ENCODE results near the gene KRT83.
"Not testable (repeated sequence)": the region's sequence is repeated elsewhere in the genome, so short reads cannot be mapped to it uniquely, and the experiment has no call there.

Gene KRT83

DNA sequence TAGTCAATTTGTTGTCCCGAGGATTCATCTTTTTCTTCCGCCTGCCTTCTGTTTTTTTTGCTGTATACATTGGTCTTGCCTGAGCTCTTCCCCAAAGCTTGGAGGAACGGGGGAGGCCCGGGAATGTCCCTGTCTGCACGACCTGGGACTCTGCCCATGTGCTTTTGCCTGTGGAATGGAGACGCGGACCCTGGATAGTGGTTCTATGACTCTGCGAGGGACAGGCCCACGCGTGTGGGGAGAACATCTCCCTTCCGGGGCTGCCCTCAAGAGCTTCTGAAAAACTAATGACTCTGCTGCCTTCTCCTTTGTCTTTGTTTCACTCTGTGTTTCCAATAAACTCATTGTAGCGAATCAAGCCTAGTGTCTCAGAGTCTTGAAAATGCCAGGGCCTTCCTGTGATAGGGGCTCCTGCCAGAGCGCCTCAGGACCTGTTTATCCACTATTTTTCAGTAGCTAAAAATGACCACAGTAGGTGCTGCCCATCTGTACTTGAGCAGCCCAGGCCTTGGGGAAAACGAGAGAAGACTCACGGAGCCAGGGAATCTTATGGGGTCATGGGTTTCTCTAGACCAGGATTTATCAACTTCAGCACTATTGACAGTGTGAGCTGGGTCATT is 12.3 kb downstream of the KRT83 start:
- H3K4me2 ChIP-seq = no peak overlapping the region
- H4K20me1 ChIP-seq (ENCODE audit: insufficient read depth) = no peaks in the 10 kb centered on the region
- TF ChIP-seq CTCF (conservative IDR thresholded peaks at IDR 0.05; ENCODE audit: low read depth, low read length) = no peak
- H3K27ac ChIP-seq = no peak overlapping the region
- no peaks in the 10 kb centered on the region for H3K36me3 ChIP-seq (ENCODE audit: insufficient read depth)
- no peaks in the 10 kb centered on the region for H3K79me2 ChIP-seq (ENCODE audit: insufficient read depth, low read depth)
- H2AFZ ChIP-seq (ENCODE audit: low read depth) = no peak overlapping the region
- H3K27me3 ChIP-seq (ENCODE audit: insufficient read depth, low read depth) = no peaks in the 10 kb centered on the region
- no peak overlapping the region for H3K9ac ChIP-seq
- H3K4me1 ChIP-seq (ENCODE audit: low read depth, poor library complexity, severe bottlenecking) = peaks cover 21% of the 10 kb centered on the region
- no peak overlapping the region for H3K4me3 ChIP-seq (IDR thresholded peaks at IDR 0.05; ENCODE audit: insufficient read depth, low read depth, low read length)

DNA sequence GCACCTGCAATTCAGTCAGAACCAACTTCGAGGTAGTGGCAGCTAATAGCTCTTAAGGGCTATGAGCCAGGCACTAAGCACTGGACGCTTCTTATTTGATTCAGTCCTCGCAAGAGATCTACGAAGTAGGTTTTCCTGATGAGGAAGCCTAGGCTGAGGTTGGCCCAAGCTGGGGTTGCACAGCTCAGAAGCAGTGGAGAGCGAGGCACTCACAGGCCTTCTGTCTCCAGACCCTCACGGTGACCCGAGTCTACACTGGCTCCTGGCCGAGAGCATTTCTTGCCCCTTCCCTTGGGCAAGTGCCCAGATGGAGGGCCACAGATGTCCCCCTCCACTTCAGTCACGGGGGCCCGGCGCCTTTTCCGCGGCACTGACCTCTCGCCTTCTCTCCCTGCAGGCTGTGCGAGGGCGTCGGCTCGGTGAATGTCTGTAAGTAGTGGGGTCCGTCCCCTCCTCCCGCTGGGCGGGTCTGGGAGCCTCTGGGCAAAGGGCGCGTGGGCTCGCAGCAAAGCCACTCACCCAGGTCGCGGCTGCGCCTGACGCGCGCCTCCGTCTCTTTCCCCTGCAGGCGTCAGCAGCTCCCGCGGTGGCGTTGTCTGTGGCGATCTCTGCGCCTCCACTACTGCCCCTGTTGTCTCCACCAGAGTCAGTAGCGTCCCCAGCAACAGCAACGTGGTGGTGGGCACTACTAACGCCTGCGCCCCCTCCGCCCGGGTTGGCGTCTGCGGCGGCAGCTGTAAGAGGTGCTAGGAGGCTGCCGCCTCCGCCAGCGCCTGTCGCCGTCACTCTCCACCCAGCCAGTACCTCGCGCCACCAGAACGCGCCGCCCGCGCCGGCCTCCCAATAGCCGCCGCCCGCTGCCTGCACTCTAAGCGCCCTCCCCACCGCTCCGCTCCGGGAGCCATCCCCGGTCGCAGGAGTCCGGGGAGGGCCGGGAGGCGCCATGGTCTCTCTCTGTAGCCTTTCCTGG is 13.1 kb downstream of the KRT83 start:
- H3K27me3 ChIP-seq (ENCODE audit: insufficient read depth, low read depth) = no peaks in the 10 kb centered on the region
- TF ChIP-seq CTCF (conservative IDR thresholded peaks at IDR 0.05; ENCODE audit: low read depth, low read length) = no peak
- H2AFZ ChIP-seq (ENCODE audit: low read depth) = no peak overlapping the region
- no peak overlapping the region for H3K27ac ChIP-seq
- no peaks in the 10 kb centered on the region for H3K36me3 ChIP-seq (ENCODE audit: insufficient read depth)
- H3K4me1 ChIP-seq (ENCODE audit: low read depth, poor library complexity, severe bottlenecking) = peaks cover 21% of the 10 kb centered on the region
- H3K9ac ChIP-seq = no peak overlapping the region
- no peak overlapping the region for H3K4me3 ChIP-seq (IDR thresholded peaks at IDR 0.05; ENCODE audit: insufficient read depth, low read depth, low read length)
- H3K4me2 ChIP-seq = no peak overlapping the region
- no peaks in the 10 kb centered on the region for H4K20me1 ChIP-seq (ENCODE audit: insufficient read depth)
- no peaks in the 10 kb centered on the region for H3K79me2 ChIP-seq (ENCODE audit: insufficient read depth, low read depth)

- Histone ChIP-seq H3K9ac (no peak overlapping the region), H4K20me1 (ENCODE audit: insufficient read depth) (no peaks in the 10 kb centered on the region), H3K79me2 (ENCODE audit: insufficient read depth, low read depth) (no peaks in the 10 kb centered on the region), H3K4me1 (ENCODE audit: low read depth, poor library complexity, severe bottlenecking) (peaks cover 21% of the 10 kb centered on the region), H3K27ac (no peak overlapping the region), H3K4me2 (no peak overlapping the region), H3K27me3 (ENCODE audit: insufficient read depth, low read depth) (no peaks in the 10 kb centered on the region), H2AFZ (ENCODE audit: low read depth) (no peak overlapping the region), H3K4me3 (IDR thresholded peaks at IDR 0.05; ENCODE audit: insufficient read depth, low read depth, low read length) (no peak overlapping the region), H3K36me3 (ENCODE audit: insufficient read depth) (no peaks in the 10 kb centered on the region)
- no peak for TF ChIP-seq CTCF (conservative IDR thresholded peaks at IDR 0.05; ENCODE audit: low read depth, low read length)
Observed at GRCh38 chr12:52306731-52307130, 14.5 kb downstream of the KRT83 start.

- H3K9ac ChIP-seq = no peak overlapping the region
- H3K27ac ChIP-seq = no peak overlapping the region
Observed at GRCh38 chr12:52305921-52306705, 15.1 kb downstream of the KRT83 start.

GRCh38 chr12:52304941-52305411 is 16.2 kb downstream of the KRT83 start:
- H4K20me1 ChIP-seq (ENCODE audit: insufficient read depth); H3K36me3 ChIP-seq (ENCODE audit: insufficient read depth); H3K4me3 ChIP-seq (IDR thresholded peaks at IDR 0.05; ENCODE audit: insufficient read depth, low read depth, low read length); H3K27ac ChIP-seq; H3K27me3 ChIP-seq (ENCODE audit: insufficient read depth, low read depth); H3K79me2 ChIP-seq (ENCODE audit: insufficient read depth, low read depth); H3K9ac ChIP-seq: not testable (repeated sequence)
- peaks cover 21% of the 10 kb centered on the region for H3K4me1 ChIP-seq (ENCODE audit: low read depth, poor library complexity, severe bottlenecking)
- peak overlapping the region; percentile 56 for H3K4me2 ChIP-seq
- H2AFZ ChIP-seq (ENCODE audit: low read depth) = peak overlapping the region; percentile 35; the same call in 1 of the 2 replicates

More at GRCh38 chr12:52305921-52306705, 15.1 kb downstream of the KRT83 start:
- Histone ChIP-seq H3K4me3 (IDR thresholded peaks at IDR 0.05; ENCODE audit: insufficient read depth, low read depth, low read length) (no peak overlapping the region), H3K79me2 (ENCODE audit: insufficient read depth, low read depth) (no peaks in the 10 kb centered on the region), H3K27me3 (ENCODE audit: insufficient read depth, low read depth) (no peaks in the 10 kb centered on the region), H2AFZ (ENCODE audit: low read depth) (no peak overlapping the region), H4K20me1 (ENCODE audit: insufficient read depth) (no peaks in the 10 kb centered on the region), H3K4me1 (ENCODE audit: low read depth, poor library complexity, severe bottlenecking) (peaks cover 21% of the 10 kb centered on the region), H3K36me3 (ENCODE audit: insufficient read depth) (no peaks in the 10 kb centered on the region), H3K4me2 (no peak overlapping the region)
- TF ChIP-seq CTCF (conservative IDR thresholded peaks at IDR 0.05; ENCODE audit: low read depth, low read length) = peak; percentile 39; the same call in 1 of the 2 replicates

DNA sequence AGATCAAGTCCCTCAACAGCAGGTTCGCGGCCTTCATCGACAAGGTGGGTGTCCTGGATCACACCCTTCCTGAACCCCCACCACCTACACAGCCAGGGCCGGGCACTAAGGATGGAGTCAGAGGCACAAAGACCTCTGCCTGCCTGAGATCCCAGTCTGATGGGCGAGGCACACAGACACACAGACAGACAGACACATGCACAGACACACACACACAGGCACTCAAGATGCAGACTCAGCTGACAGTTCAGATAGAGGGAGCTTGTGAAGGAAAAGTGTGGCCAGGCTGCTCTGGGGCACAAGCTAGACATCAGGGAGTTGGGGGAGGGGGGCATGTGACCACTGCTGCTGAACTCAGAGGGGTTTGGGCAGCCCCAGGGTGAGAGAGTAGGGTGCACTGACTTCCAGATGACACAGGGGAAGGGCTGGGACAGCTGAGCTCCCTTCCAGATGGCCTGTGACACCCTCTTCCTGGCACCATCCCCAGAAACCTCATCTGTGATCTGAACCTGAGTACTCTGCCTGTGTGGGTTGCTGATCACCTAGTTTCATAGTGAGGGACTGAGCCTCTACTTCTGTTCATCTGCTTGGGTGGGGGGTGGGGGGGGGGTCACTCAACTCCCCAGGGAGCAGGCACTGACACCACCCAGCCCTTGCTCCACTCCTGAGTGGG is 18.8 kb downstream of the KRT83 start:
- peaks cover 21% of the 10 kb centered on the region for H3K4me1 ChIP-seq (ENCODE audit: low read depth, poor library complexity, severe bottlenecking)
- not testable (repeated sequence) for H3K27ac ChIP-seq; H3K4me3 ChIP-seq (IDR thresholded peaks at IDR 0.05; ENCODE audit: insufficient read depth, low read depth, low read length); H3K4me2 ChIP-seq; H3K27me3 ChIP-seq (ENCODE audit: insufficient read depth, low read depth); H2AFZ ChIP-seq (ENCODE audit: low read depth); H3K36me3 ChIP-seq (ENCODE audit: insufficient read depth); H3K79me2 ChIP-seq (ENCODE audit: insufficient read depth, low read depth); H4K20me1 ChIP-seq (ENCODE audit: insufficient read depth); H3K9ac ChIP-seq

Data from KMS-11 (cell line).